ENCODE measurements around the gene RBFOX2.

RBFOX2 gene

GRCh38 chr22:35911877-35912276 lies 116.7 kb downstream of the RBFOX2 start:
- no peak for TF ChIP-seq CTCF (IDR thresholded peaks at IDR 0.05; ENCODE audit: unreplicated experiment in 3 of 3)
- H3K4me1 Mint-ChIP-seq = peaks cover 65% of the 10 kb centered on the region

GRCh38 chr22:35910926-35911325 lies 117.7 kb downstream of the RBFOX2 start:
- H3K4me3 Mint-ChIP-seq = peak overlapping the region in 1 of 3 experiments; percentile 10
- H3K9me3 Mint-ChIP-seq = no peaks in the 10 kb centered on the region
- no peak for TF ChIP-seq CTCF (IDR thresholded peaks at IDR 0.05; ENCODE audit: unreplicated experiment in 3 of 3)
- peaks cover 62% of the 10 kb centered on the region for H3K4me1 Mint-ChIP-seq
- H3K36me3 Mint-ChIP-seq (ENCODE audit: low read depth) = no peaks in the 10 kb centered on the region
- peak overlapping the region in 1 of 3 experiments; percentile 26 for H3K27ac Mint-ChIP-seq
- no peaks in the 10 kb centered on the region for H3K27me3 Mint-ChIP-seq (ENCODE audit: low read depth)

More at GRCh38 chr22:35911877-35912276, 116.7 kb downstream of the RBFOX2 start:
- H3K36me3 Mint-ChIP-seq (ENCODE audit: low read depth) = no peaks in the 10 kb centered on the region
- H3K4me3 Mint-ChIP-seq = no peak overlapping the region
- no peaks in the 10 kb centered on the region for H3K27me3 Mint-ChIP-seq (ENCODE audit: low read depth)
- H3K9me3 Mint-ChIP-seq = no peaks in the 10 kb centered on the region
- peak overlapping the region in 2 of 3 experiments; percentile 26 to 37 for H3K27ac Mint-ChIP-seq

- Mint-ChIP-seq H3K27ac (peak overlapping the region in 1 of 3 experiments; percentile 26), H3K4me3 (no peak overlapping the region), H3K4me1 (peaks cover 62% of the 10 kb centered on the region), H3K36me3 (ENCODE audit: low read depth) (no peaks in the 10 kb centered on the region), H3K9me3 (no peaks in the 10 kb centered on the region), H3K27me3 (ENCODE audit: low read depth) (no peaks in the 10 kb centered on the region)
- no peak for TF ChIP-seq CTCF (IDR thresholded peaks at IDR 0.05; ENCODE audit: unreplicated experiment in 3 of 3)
Measured at GRCh38 chr22:35910003-35910769, 118.4 kb downstream of the RBFOX2 start.

GRCh38 chr22:35905894-35906293 lies 122.7 kb downstream of the RBFOX2 start:
- Mint-ChIP-seq H3K27ac (peak overlapping the region in 1 of 3 experiments; percentile 27), H3K27me3 (ENCODE audit: low read depth) (no peaks in the 10 kb centered on the region), H3K9me3 (no peaks in the 10 kb centered on the region), H3K36me3 (ENCODE audit: low read depth) (no peaks in the 10 kb centered on the region), H3K4me3 (no peak overlapping the region), H3K4me1 (peaks cover 58% of the 10 kb centered on the region)
- TF ChIP-seq CTCF (IDR thresholded peaks at IDR 0.05; ENCODE audit: unreplicated experiment in 3 of 3) = no peak

GRCh38 chr22:35904752-35905151 lies 123.9 kb downstream of the RBFOX2 start:
- Mint-ChIP-seq H3K9me3 (no peaks in the 10 kb centered on the region), H3K4me1 (peaks cover 56% of the 10 kb centered on the region), H3K27me3 (ENCODE audit: low read depth) (no peaks in the 10 kb centered on the region), H3K27ac (peak overlapping the region in 1 of 3 experiments; percentile 51), H3K36me3 (ENCODE audit: low read depth) (no peaks in the 10 kb centered on the region), H3K4me3 (no peak overlapping the region)
- TF ChIP-seq CTCF (IDR thresholded peaks at IDR 0.05; ENCODE audit: unreplicated experiment in 3 of 3) = no peak

- H3K4me3 Mint-ChIP-seq = no peak overlapping the region
- H3K36me3 Mint-ChIP-seq (ENCODE audit: low read depth) = no peaks in the 10 kb centered on the region
- H3K9me3 Mint-ChIP-seq = no peaks in the 10 kb centered on the region
- no peak for TF ChIP-seq CTCF (IDR thresholded peaks at IDR 0.05; ENCODE audit: unreplicated experiment in 3 of 3)
- H3K27ac Mint-ChIP-seq = peak overlapping the region; percentile 33 to 51 (median 36)
- peaks cover 56% of the 10 kb centered on the region for H3K4me1 Mint-ChIP-seq
- H3K27me3 Mint-ChIP-seq (ENCODE audit: low read depth) = no peaks in the 10 kb centered on the region
Measured at GRCh38 chr22:35904336-35904692, 124.3 kb downstream of the RBFOX2 start.

Data from nephron (organoid).